A549 (cell line): ENCODE results near the gene CP. TPM values are rescaled to one million over a fixed set of nuclear protein-coding genes. Genes with fewer than 3 reads are reported as not detected.

Experiments
- ATAC-seq, 2 experiments: fragments of 200-7000 bp in 1 of 2; fragments of >200 bp in 1 of 2; cut with Nextera tagmentation in 1 of 2; cut with Tn5 transposase in 1 of 2; 3 replicates each; pipeline versions ENCODE4 v1.8.0 to v1.9.1; 2018 to 2020; ENCODE audit warnings: mild to moderate bottlenecking in 1 of 2, moderate library complexity in 1 of 2
- CTCF ChIA-PET: fragments of 300-600 bp; sonication (Branson Sonifier 250); formaldehyde crosslinking; extraction: SDS; loops from one replicate; lab custom pipeline; 2021; ENCODE audit warnings: antibody characterized with exemption, inconsistent platforms; lab: Yijun Ruan, JAX
- POLR2A ChIA-PET: fragments of 350-600 bp; formaldehyde crosslinking; extraction: SDS; loops from one replicate; lab custom pipeline; 2021; ENCODE audit warnings: antibody characterized with exemption, inconsistent platforms; lab: Yijun Ruan, JAX
- DNase-seq, 2 experiments: peaks; one replicate each; pipeline versions ENCODE4 v3.0.0 to v3.0.0-alpha.2; 2011 to 2016; ENCODE audit warnings: low read depth in 1 of 2, low spot score in 1 of 2
- FAIRE-seq: peaks from 2 replicates; lab custom pipeline; 2011; peaks lifted over from hg19 to GRCh38; lab: Jason Lieb, UNC
- H3K27ac ChIP-seq, 2 experiments: fragments of >200 bp; sonication (Bioruptor Twin); formaldehyde crosslinking; 3 replicates each; pipeline ENCODE4 v1.5.1; 2016 to 2017
- H3K4me1 ChIP-seq: fragments of >200 bp; sonication (Bioruptor Twin); formaldehyde crosslinking; 3 replicates; pipeline ENCODE4 v1.6.1; 2016
- H3K4me2 ChIP-seq: fragments of >200 bp; sonication (Bioruptor Twin); formaldehyde crosslinking; 3 replicates; pipeline ENCODE4 v1.6.1; 2016
- H3K4me3 ChIP-seq: fragments of >200 bp; sonication (Bioruptor Twin); formaldehyde crosslinking; 3 replicates; pipeline ENCODE4 v1.5.1; 2016
- H3K9me3 ChIP-seq: fragments of >200 bp; sonication (Bioruptor Twin); formaldehyde crosslinking; 3 replicates; pipeline ENCODE4 v1.6.1; 2016
- BCL3 ChIP-seq: fragments of >200 bp; sonication (Bioruptor Twin); formaldehyde crosslinking; IDR thresholded peaks from 3 replicates; pipeline ENCODE4 v1.6.1; 2016
- CBX2 ChIP-seq: fragments of 200-600 bp; sonication (generic); IDR thresholded peaks from 2 replicates; pipeline ENCODE4 v1.6.1; 2016; ENCODE audit warnings: low read depth, mild to moderate bottlenecking, borderline replicate concordance
- CBX8 ChIP-seq: fragments of 200-600 bp; sonication (generic); IDR thresholded peaks from 2 replicates; pipeline ENCODE4 v1.6.1; 2016
- CEBPB ChIP-seq, 2 experiments: fragments of >200 bp in 1 of 2; sonication (Bioruptor Twin) in 1 of 2; formaldehyde crosslinking in 1 of 2; IDR thresholded peaks; 2 replicates each; pipeline ENCODE4 v1.6.1; 2012 to 2016
- CHD2 ChIP-seq: fragments of 150-350 bp; IDR thresholded peaks from 2 replicates; pipeline ENCODE4 v1.6.1; 2014; ENCODE audit warnings: low read length; ENCODE audit not compliant: partially characterized antibody
- CHD4 ChIP-seq: fragments of 200-600 bp; sonication (generic); IDR thresholded peaks from 2 replicates; pipeline ENCODE4 v1.6.1; 2016; ENCODE audit warnings: antibody characterized with exemption, mild to moderate bottlenecking, borderline replicate concordance
- E2F6 ChIP-seq: IDR thresholded peaks from 2 replicates; pipeline ENCODE4 v1.6.1; 2012; ENCODE audit warnings: low read depth, borderline replicate concordance
- EHF ChIP-seq: fragments of 250-450 bp; sonication (Bioruptor Pico); IDR thresholded peaks from 2 replicates; pipeline ENCODE4 v1.5.0; 2020; ENCODE audit warnings: mild to moderate bottlenecking
- ELK1 ChIP-seq: fragments of 150-350 bp; IDR thresholded peaks from 2 replicates; pipeline ENCODE4 v1.6.1; 2014; ENCODE audit warnings: low read depth, mild to moderate bottlenecking, low read length
- EP300 ChIP-seq, 2 experiments: fragments of >200 bp; sonication (Bioruptor Twin); formaldehyde crosslinking; IDR thresholded peaks; 2 replicates in 1 of 2; 3 replicates in 1 of 2; pipeline ENCODE4 v1.6.1; 2016 to 2017
- FOSB ChIP-seq: fragments of 250-450 bp; sonication (Bioruptor Pico); IDR thresholded peaks from 2 replicates; pipeline ENCODE4 v1.5.0; 2020; ENCODE audit warnings: mild to moderate bottlenecking, moderate library complexity
- GATA3 ChIP-seq: IDR thresholded peaks from 2 replicates; pipeline ENCODE4 v1.6.1; 2012; ENCODE audit warnings: borderline replicate concordance
- HOXB5 ChIP-seq: fragments of 250-450 bp; sonication (Bioruptor Pico); IDR thresholded peaks from 2 replicates; pipeline ENCODE4 v1.5.0; 2020; ENCODE audit warnings: mild to moderate bottlenecking, moderate library complexity
- JUN ChIP-seq, 2 experiments: fragments of >200 bp; sonication (Bioruptor Twin); formaldehyde crosslinking; IDR thresholded peaks; 2 replicates in 1 of 2; 3 replicates in 1 of 2; pipeline ENCODE4 v1.6.1; 2016 to 2017
- JUNB ChIP-seq: fragments of >200 bp; sonication (Bioruptor Twin); formaldehyde crosslinking; IDR thresholded peaks from 2 replicates; pipeline ENCODE4 v1.6.1; 2016
- MAFK ChIP-seq: fragments of 450-650 bp; IDR thresholded peaks from 2 replicates; pipeline ENCODE4 v1.6.1; 2014; ENCODE audit not compliant: partially characterized antibody
- MAX ChIP-seq: IDR thresholded peaks from 2 replicates; pipeline ENCODE4 v1.6.1; 2012
- MAZ ChIP-seq: fragments of 150-350 bp; IDR thresholded peaks from 2 replicates; pipeline ENCODE4 v1.6.1; 2014; ENCODE audit warnings: antibody characterized with exemption, low read depth, low read length, borderline replicate concordance
- MYC ChIP-seq: IDR thresholded peaks from 2 replicates; pipeline ENCODE4 v1.6.1; 2012; ENCODE audit warnings: mild to moderate bottlenecking, inconsistent platforms, low read length, improper control_type of control experiment, borderline replicate concordance
- NPAS2 ChIP-seq: fragments of 250-450 bp; sonication (Bioruptor Pico); IDR thresholded peaks from 2 replicates; pipeline ENCODE4 v1.8.0; 2022; ENCODE audit warnings: mild to moderate bottlenecking, moderate library complexity, borderline replicate concordance
- PBX3 ChIP-seq: IDR thresholded peaks from 2 replicates; pipeline ENCODE4 v1.6.1; 2012
- RAD21 ChIP-seq, 2 experiments: fragments of >200 bp in 1 of 2; sonication (Bioruptor Twin) in 1 of 2; formaldehyde crosslinking in 1 of 2; IDR thresholded peaks in 1 of 2; conservative IDR thresholded peaks in 1 of 2; 2 replicates in 1 of 2; 3 replicates in 1 of 2; pipeline ENCODE4 v1.6.1; 2012 to 2018; ENCODE audit warnings: inconsistent platforms in 1 of 2
- RNF2 ChIP-seq: fragments of 200-600 bp; sonication (generic); IDR thresholded peaks from 2 replicates; pipeline ENCODE4 v1.6.1; 2016; ENCODE audit warnings: low read depth, mild to moderate bottlenecking, antibody characterized with exemption, moderate library complexity, borderline replicate concordance
- SMC3 ChIP-seq: fragments of >200 bp; sonication (Bioruptor Twin); formaldehyde crosslinking; IDR thresholded peaks from 3 replicates; pipeline ENCODE4 v1.6.1; 2018; ENCODE audit warnings: inconsistent platforms
- TFCP2L1 ChIP-seq: fragments of 250-450 bp; sonication (Bioruptor Pico); IDR thresholded peaks from 2 replicates; pipeline ENCODE4 v1.5.0; 2021; ENCODE audit warnings: mild to moderate bottlenecking
- TP53 ChIP-seq: fragments of 250-450 bp; sonication (Bioruptor Pico); IDR thresholded peaks from 2 replicates; pipeline ENCODE4 v1.5.0; 2021; ENCODE audit warnings: mild to moderate bottlenecking, moderate library complexity
- ZC3H11A ChIP-seq: fragments of 450-650 bp; IDR thresholded peaks from 2 replicates; pipeline ENCODE4 v1.6.1; 2014; ENCODE audit warnings: antibody characterized with exemption, mild to moderate bottlenecking
- ZNF302 ChIP-seq: fragments of 250-450 bp; sonication (Bioruptor Pico); IDR thresholded peaks from 2 replicates; pipeline ENCODE4 v1.9.0; 2021; ENCODE audit warnings: inconsistent platforms, mild to moderate bottlenecking, moderate library complexity
- whole genome bisulfite sequencing: methylation state at CpG from one replicate; pipeline ENCODE4 v1.1.6; 2017; ENCODE audit errors: missing lambda C conversion rate; 5-methylcytosine and 5-hydroxymethylcytosine counted together
- polyA plus RNA-seq, 4 experiments: library from polyadenylated mRNA; depleted of rRNA in 3 of 4; stranded (reverse); fragments of >200 nt; fragmentation: RNase III in 1 of 4; extraction: RNeasy Plus Mini Kit Qiagen cat#74134 plus additional on column Dnase treatment in 1 of 4; gene quantifications; 2 replicates in 3 of 4; 3 replicates in 1 of 4; pipeline ENCODE4 v1.2.3, GENCODE V29; 2011 to 2017
- TF ChIP-seq, protein P1 (sequence below): fragments of >200 bp; sonication (Bioruptor Twin); formaldehyde crosslinking; IDR thresholded peaks from 2 replicates; pipeline ENCODE4 v1.6.1; 2016
- TF ChIP-seq, protein P2 (sequence below): fragments of >200 bp; sonication (Bioruptor Twin); formaldehyde crosslinking; IDR thresholded peaks from 3 replicates; pipeline ENCODE4 v1.5.1; 2016

The CP gene
- polyA plus RNA-seq, 2 of the 4 experiments (the other 2 are of a cell fraction), result 5.2 to 42.6 TPM

DNA sequence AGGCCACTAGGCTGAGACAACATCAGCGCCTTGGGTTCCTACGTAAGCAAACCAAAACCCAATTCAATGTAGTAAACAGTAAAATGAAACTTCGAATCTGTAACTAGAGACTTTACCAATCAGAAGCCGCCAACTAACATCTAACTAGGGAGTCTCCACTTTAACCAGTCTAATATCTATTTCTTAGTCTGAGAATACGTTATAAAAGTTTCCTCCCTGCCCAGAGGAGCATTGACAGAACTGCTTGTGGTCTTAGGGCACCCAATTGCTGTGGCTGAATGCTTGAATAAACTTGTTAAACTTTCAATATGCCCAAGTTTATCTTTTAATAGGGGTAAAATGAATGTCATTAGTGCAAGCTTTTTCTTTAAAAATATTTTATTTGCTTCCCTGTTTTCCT, 4.3 kb downstream of the CP start:
- ATAC-seq (no peak), DNase-seq (no peak), FAIRE-seq (no peak)
- TF ChIP-seq NPAS2 (CRISPR knock-in tag), result no peak
- no peak for TF ChIP-seq MAX
- no peak for TF ChIP-seq CBX2
- H3K4me1 ChIP-seq, result peaks cover 53% of the 10 kb centered on the region
- no peak overlapping the region for H3K4me3 ChIP-seq
- no peaks in the 10 kb centered on the region for H3K9me3 ChIP-seq
- peak overlapping the region; percentile 25 to 86; a peak in 4 of 6 replicates for H3K27ac ChIP-seq
- CTCF ChIA-PET, result interaction anchor here (1.0 to 2.2 kb wide), 2 partner anchors 23 to 97 kb away, joined by 3 to 10 read pairs; no protein-coding TSS in a partner anchor
- POLR2A ChIA-PET, result interaction anchor here (2.1 kb wide), 1 partner anchor 38 kb away, joined by 13 read pairs; no protein-coding TSS in a partner anchor
- H3K4me2 ChIP-seq, result no peak overlapping the region
- 90% methylated on average over 5 of the region's 5 CpGs for WGBS

GRCh38 chr3:149216193-149216869, 5.3 kb downstream of the CP start:
- Histone ChIP-seq H3K4me1 (peaks cover 43% of the 10 kb centered on the region), H3K9me3 (no peaks in the 10 kb centered on the region), H3K27ac (peak overlapping the region; percentile 62 to 86), H3K4me3 (no peak overlapping the region), H3K4me2 (peak overlapping the region; percentile 56)
- WGBS, result 21% methylated on average over 4 of the region's 4 CpGs
- CTCF ChIA-PET, result interaction anchor here (1.0 to 2.2 kb wide), 2 partner anchors 22 to 96 kb away, joined by 3 to 10 read pairs; no protein-coding TSS in a partner anchor
- ATAC-seq (peak; percentile 82 to 91), DNase-seq (peak in 1 of 2 experiments; percentile 93), FAIRE-seq (peak; percentile 56)
- POLR2A ChIA-PET, result interaction anchor here (0.8 to 2.1 kb wide), 2 partner anchors 37 to 86 kb away, joined by 4 to 13 read pairs; no protein-coding TSS in a partner anchor
- TF ChIP-seq MAX (0 out of 2 replicates have a peak, but pooled peaks have one; percentile 16), MAZ (no peak), SMC3 (peak; percentile 17; the same call in 2 of the 3 replicates), TFCP2L1 (no peak), FOSB (no peak), RNF2 (no peak), E2F6 (no peak), CEBPB (IDR thresholded peaks at IDR 0.05) (peak in 1 of 2 experiments; percentile 49; a peak in 2 of 4 replicates), CHD2 (no peak), ZNF302 (CRISPR knock-in tag) (no peak), JUN (IDR thresholded peaks at IDR 0.05) (peak; percentile 85 to 89), PBX3 (no peak), MAFK (no peak), BCL3 (peak; percentile 83), EP300 (IDR thresholded peaks at IDR 0.05) (peak; percentile 80 to 92; a peak in 3 of 5 replicates), EHF (CRISPR knock-in tag) (no peak), ELK1 (no peak), GATA3 (peak; percentile 88), HOXB5 (peak; percentile 67; the same call in 1 of the 2 replicates), CHD4 (no peak), TP53 (no peak), MYC (no peak), CBX8 (no peak), RAD21 (conservative IDR thresholded peaks at IDR 0.05 in 1 of 2, IDR thresholded peaks at IDR 0.05 in 1 of 2) (peak in 1 of 2 experiments; percentile 48; a peak in 2 of 5 replicates), ZC3H11A (no peak), JUNB (peak; percentile 85)
- TF ChIP-seq, protein P1, sequence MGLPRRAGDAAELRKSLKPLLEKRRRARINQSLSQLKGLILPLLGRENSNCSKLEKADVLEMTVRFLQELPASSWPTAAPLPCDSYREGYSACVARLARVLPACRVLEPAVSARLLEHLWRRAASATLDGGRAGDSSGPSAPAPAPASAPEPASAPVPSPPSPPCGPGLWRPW, result no peak
- TF ChIP-seq, protein P2, sequence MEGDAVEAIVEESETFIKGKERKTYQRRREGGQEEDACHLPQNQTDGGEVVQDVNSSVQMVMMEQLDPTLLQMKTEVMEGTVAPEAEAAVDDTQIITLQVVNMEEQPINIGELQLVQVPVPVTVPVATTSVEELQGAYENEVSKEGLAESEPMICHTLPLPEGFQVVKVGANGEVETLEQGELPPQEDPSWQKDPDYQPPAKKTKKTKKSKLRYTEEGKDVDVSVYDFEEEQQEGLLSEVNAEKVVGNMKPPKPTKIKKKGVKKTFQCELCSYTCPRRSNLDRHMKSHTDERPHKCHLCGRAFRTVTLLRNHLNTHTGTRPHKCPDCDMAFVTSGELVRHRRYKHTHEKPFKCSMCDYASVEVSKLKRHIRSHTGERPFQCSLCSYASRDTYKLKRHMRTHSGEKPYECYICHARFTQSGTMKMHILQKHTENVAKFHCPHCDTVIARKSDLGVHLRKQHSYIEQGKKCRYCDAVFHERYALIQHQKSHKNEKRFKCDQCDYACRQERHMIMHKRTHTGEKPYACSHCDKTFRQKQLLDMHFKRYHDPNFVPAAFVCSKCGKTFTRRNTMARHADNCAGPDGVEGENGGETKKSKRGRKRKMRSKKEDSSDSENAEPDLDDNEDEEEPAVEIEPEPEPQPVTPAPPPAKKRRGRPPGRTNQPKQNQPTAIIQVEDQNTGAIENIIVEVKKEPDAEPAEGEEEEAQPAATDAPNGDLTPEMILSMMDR, result no peak
